Pancreas (tissue), 10 donors: ENCODE results near the gene ASTL. TPM values are rescaled to one million over a fixed set of nuclear protein-coding genes. Genes with fewer than 3 reads are reported as not detected.

Experiments
- ATAC-seq, 4 donors: fragments of 200-7000 bp; cut with Tn5 transposase; one replicate each; pipeline versions ENCODE4 v1.8.0 to v1.9.1; 2020; ENCODE audit warnings: mild to moderate bottlenecking in 4 of 4, moderate library complexity in 4 of 4
- DNase-seq, 6 donors: peaks; one replicate each; pipeline ENCODE4 v3.0.0-alpha.2; 2020
- FAIRE-seq: peaks from 2 replicates; lab custom pipeline; 2012; peaks lifted over from hg19 to GRCh38; lab: Jason Lieb, UNC
- H3K27ac ChIP-seq, 4 donors: fragments of 200-600 bp; sonication (generic); 1 replicate in 3 of 4; 2 replicates in 1 of 4; pipeline versions ENCODE4 v1.5.0 to v1.8.0; 2020
- H3K27me3 ChIP-seq, 4 donors: fragments of 200-600 bp; one replicate each; pipeline ENCODE4 v1.8.0; 2021
- H3K36me3 ChIP-seq, 3 donors: fragments of 200-600 bp; sonication (generic) in 1 of 3; one replicate each; pipeline versions ENCODE4 v1.5.0 to v1.8.0; 2020 to 2021
- H3K4me1 ChIP-seq, 3 donors: fragments of 200-600 bp; one replicate each; pipeline ENCODE4 v1.8.0; 2021
- H3K4me3 ChIP-seq, 4 donors: fragments of 200-600 bp; sonication (generic) in 2 of 4; one replicate each; pipeline versions ENCODE4 v1.5.0 to v1.8.0; 2020 to 2021
- H3K9me3 ChIP-seq, 4 donors: fragments of 200-600 bp; one replicate each; pipeline ENCODE4 v1.8.0; 2021
- WGBS, 2 donors: extraction: QIAGEN DNeasy Blood & Tissue Kit; methylation state at CpG; one replicate each; pipeline ENCODE4 v1.1.7; 2013; 5-methylcytosine and 5-hydroxymethylcytosine counted together
- intact Hi-C, 3 donors: fragments of 100-400 bp; cut with DNase I; formaldehyde crosslinking; loops; one replicate each; pipeline versions ENCODE4 v1.11.1 to v1.14.2; 2022
- polyA plus RNA-seq, 2 donors: library from polyadenylated mRNA; stranded (reverse); fragments of 200-250 nt; gene quantifications; one replicate each; pipeline ENCODE4 v1.2.3, GENCODE V29; 2013
- total RNA-seq, 6 donors: library from RNA; stranded (reverse); fragmentation: NEBNext Ultra II Directional in 4 of 6; extraction: Animal tissue kit (Norgen Biotek cat#: 25700) in 4 of 6; gene quantifications; one replicate each; pipeline versions ENCODE4 v1.2.1 to v1.2.4, GENCODE V29; 2021 to 2023
- TF ChIP-seq, protein P1 (sequence below), 4 donors: fragments of 200-600 bp; sonication (generic) in 3 of 4; IDR thresholded peaks; one replicate each; pipeline versions ENCODE4 v1.5.0 to v1.8.0; 2021; ENCODE audit warnings: antibody characterized with exemption in 4 of 4
- donor health status: healthy with polysubstance abuse.
- donor health status: DM: no; HTN: no; CAD: no; lungs with moderate emphysema.
- donor health status: DM: no; HTN: no; CAD: no.
- donor health status: control.
- donor health status: control.
- donor health status: Bipolar disorder and iron deficiency.
- donor health status: DM: yes; HTN: yes; CAD: no.
- donor health status: DM: no; HTN: no; CAD: no.
- donor health status: DM: no; HTN: no; CAD: no.
- donor health status: DM: yes; HTN: yes; CAD: no.

The ASTL gene
- total and polyA plus RNA-seq, 8 donors, result 0.14 TPM; not detected in 7

- intact Hi-C loops, result no loop called here
- TF ChIP-seq, protein P1, sequence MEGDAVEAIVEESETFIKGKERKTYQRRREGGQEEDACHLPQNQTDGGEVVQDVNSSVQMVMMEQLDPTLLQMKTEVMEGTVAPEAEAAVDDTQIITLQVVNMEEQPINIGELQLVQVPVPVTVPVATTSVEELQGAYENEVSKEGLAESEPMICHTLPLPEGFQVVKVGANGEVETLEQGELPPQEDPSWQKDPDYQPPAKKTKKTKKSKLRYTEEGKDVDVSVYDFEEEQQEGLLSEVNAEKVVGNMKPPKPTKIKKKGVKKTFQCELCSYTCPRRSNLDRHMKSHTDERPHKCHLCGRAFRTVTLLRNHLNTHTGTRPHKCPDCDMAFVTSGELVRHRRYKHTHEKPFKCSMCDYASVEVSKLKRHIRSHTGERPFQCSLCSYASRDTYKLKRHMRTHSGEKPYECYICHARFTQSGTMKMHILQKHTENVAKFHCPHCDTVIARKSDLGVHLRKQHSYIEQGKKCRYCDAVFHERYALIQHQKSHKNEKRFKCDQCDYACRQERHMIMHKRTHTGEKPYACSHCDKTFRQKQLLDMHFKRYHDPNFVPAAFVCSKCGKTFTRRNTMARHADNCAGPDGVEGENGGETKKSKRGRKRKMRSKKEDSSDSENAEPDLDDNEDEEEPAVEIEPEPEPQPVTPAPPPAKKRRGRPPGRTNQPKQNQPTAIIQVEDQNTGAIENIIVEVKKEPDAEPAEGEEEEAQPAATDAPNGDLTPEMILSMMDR (IDR thresholded peaks at IDR 0.05), result no peak
- Histone ChIP-seq H3K9me3 (no peaks in the 10 kb centered on the region), H3K27ac (no peak overlapping the region), H3K4me3 (no peak overlapping the region), H3K36me3 (no peaks in the 10 kb centered on the region), H3K4me1 (no peaks in the 10 kb centered on the region), H3K27me3 (no peaks in the 10 kb centered on the region)
- ATAC-seq (no peak), FAIRE-seq (no peak), DNase-seq (peak in 4 of 6 donors; percentile 22 to 58 (median 39))
- 79 to 80% methylated on average over 9 of the region's 9 CpGs for WGBS, 2 donors
Measured at GRCh38 chr2:96146881-96147592, 8.7 kb upstream of the ASTL start.

DNA sequence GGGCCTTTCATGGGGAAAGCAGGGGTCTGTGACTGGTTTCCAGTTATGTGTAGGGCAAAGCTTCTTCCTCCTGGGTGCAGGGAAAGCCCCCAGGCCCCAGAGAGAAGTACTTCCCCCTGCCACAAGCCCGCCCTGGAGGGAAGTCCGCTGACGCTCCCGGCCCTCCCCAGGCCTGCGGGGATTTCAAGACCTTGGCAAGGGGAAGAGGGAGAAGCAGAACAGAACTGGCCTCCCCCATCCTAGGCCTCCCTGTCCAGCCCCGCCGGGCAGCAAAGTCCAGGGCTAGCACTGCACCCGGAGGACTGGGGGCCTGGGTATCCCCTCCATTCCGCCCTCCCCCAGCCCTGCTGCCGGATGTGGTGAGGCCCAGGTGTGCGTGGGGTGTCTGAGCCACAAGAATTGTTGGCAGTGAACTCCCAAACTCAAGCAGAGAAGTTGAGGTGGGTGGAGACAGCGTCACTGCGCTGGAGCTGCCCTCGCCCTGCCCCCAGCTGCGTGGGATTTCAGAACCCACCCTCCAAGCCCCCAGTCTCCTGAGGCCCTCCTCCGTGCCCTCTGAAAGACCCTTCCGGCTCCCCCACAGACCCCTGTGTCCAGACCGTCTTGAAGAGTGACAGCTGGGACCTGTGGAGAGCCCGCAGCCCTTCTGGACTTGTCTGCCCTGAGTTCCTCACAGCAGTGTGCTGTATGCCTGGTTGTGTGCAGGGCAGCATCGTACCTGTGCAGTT is 8.0 kb upstream of the ASTL start:
- TF ChIP-seq, protein P1 (IDR thresholded peaks at IDR 0.05), result no peak
- no peak overlapping the region for H3K4me3 ChIP-seq
- FAIRE-seq (no peak), DNase-seq (peak in 4 of 6 donors; percentile 28 to 67 (median 62)), ATAC-seq (peak in 2 of 4 donors; percentile 3 to 17)
- no peaks in the 10 kb centered on the region for H3K27me3 ChIP-seq
- H3K27ac ChIP-seq, result peak overlapping the region in 1 of 4 donors; percentile 67
- WGBS, 2 donors, result 84 to 85% methylated on average over 17 to 20 of the region's 20 CpGs
- no peaks in the 10 kb centered on the region for H3K9me3 ChIP-seq
- no peaks in the 10 kb centered on the region for H3K36me3 ChIP-seq
- intact Hi-C loops, result no loop called here
- H3K4me1 ChIP-seq, result no peaks in the 10 kb centered on the region

DNA sequence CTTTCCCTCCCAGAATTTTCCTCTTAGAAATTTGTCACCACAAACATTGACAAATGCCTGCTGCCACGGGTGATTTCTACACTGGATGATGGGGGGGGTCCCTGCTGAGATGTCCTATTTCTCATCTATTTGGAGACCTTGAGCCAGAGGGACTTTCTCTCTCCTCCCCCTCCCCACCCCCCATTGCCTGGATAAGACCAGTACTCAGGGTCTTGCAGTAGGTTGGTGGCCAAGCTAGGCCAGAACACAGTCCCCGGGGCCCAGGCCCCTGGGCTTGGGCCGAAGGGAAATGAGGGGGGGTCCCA is 7.5 kb upstream of the ASTL start:
- FAIRE-seq (no peak), DNase-seq (no peak), ATAC-seq (no peak)
- H3K27me3 ChIP-seq, result no peaks in the 10 kb centered on the region
- 61 to 62% methylated on average over 3 of the region's 3 CpGs for WGBS, 2 donors
- H3K27ac ChIP-seq, result peak overlapping the region in 1 of 4 donors; percentile 67
- TF ChIP-seq, protein P1 (IDR thresholded peaks at IDR 0.05), result no peak
- no peaks in the 10 kb centered on the region for H3K4me1 ChIP-seq
- H3K9me3 ChIP-seq, result no peaks in the 10 kb centered on the region
- intact Hi-C loops, result no loop called here
- H3K36me3 ChIP-seq, result no peaks in the 10 kb centered on the region
- peak overlapping the region in 2 of 4 donors; percentile 47 to 71 for H3K4me3 ChIP-seq

DNA sequence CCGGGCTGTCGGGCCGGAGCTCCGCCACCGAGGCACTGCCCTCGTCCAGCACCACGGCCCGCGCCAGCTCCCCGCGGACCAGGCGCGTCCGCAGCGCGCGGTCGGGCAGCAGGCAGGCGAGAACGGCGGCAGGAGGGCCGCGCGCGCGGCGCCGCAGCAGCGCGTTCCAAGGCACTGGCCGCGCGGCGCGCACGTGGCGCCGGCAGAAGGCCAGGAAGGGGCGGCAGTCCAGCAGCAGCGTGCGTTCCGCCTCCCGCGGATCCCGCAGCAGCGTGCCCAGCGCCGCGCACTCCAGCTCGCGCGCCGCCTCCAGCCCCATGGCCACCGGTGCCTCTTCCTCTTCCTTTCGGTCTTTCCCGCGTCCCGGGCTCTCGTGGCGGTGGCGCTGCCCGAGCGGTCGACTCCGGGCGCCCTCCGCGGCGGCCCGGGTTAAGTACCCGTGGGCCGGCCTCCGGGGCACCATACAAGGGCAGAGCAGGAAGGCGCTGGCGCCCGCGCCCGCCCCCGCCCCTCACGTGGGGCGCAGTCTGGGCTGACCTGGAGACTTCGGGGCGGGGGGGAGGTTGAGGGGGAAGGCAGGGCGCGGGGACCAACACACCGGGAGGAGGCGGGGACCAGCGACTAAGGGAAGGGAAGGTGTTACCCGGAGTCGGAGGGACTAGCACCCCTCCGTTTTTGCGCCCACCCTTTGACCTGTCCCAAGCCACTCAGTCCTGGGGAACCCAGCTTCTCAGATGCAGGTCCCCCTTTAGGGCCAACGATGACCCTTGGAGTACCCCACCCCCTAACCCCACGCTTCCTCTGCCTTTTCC is 6.9 kb upstream of the ASTL start, which contains the start of gene DUSP2:
Gene DUSP2 (minus strand): TSS at position 405 of the 812 bp plus-strand sequence. CDS start 86 bp downstream, at position 319.
- Histone ChIP-seq H3K9me3 (no peaks in the 10 kb centered on the region), H3K4me3 (peak within 1 kb of the TSS; percentile 40 to 71 (median 48)), H3K27me3 (no peaks in the 10 kb centered on the region), H3K36me3 (no peaks in the 10 kb centered on the region), H3K4me1 (no peaks in the 10 kb centered on the region), H3K27ac (peak within 1 kb of the TSS in 1 of 4 donors; percentile 67)
- ATAC-seq (peak; percentile 73 to 88 (median 80)), FAIRE-seq (no peak), DNase-seq (peak; percentile 73 to 83 (median 77))
- WGBS, 2 donors, result 4% methylated on average over 75 to 94 of the region's 94 CpGs
- intact Hi-C loops, result no loop called here
- TF ChIP-seq, protein P1 (IDR thresholded peaks at IDR 0.05), result no peak
